HG03469 (cell line): ENCODE data around the gene RPTN.

Source experiments
- ATAC-seq: cut with Tn5 transposase; IDR thresholded peaks from one replicate; pipeline ENCODE4 v1.9.1; 2021; ENCODE audit warnings: mild to moderate bottlenecking, moderate library complexity, moderate number of reproducible peaks; ENCODE audit not compliant: unreplicated experiment

Gene RPTN, protein sequence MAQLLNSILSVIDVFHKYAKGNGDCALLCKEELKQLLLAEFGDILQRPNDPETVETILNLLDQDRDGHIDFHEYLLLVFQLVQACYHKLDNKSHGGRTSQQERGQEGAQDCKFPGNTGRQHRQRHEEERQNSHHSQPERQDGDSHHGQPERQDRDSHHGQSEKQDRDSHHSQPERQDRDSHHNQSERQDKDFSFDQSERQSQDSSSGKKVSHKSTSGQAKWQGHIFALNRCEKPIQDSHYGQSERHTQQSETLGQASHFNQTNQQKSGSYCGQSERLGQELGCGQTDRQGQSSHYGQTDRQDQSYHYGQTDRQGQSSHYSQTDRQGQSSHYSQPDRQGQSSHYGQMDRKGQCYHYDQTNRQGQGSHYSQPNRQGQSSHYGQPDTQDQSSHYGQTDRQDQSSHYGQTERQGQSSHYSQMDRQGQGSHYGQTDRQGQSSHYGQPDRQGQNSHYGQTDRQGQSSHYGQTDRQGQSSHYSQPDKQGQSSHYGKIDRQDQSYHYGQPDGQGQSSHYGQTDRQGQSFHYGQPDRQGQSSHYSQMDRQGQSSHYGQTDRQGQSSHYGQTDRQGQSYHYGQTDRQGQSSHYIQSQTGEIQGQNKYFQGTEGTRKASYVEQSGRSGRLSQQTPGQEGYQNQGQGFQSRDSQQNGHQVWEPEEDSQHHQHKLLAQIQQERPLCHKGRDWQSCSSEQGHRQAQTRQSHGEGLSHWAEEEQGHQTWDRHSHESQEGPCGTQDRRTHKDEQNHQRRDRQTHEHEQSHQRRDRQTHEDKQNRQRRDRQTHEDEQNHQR

DNA sequence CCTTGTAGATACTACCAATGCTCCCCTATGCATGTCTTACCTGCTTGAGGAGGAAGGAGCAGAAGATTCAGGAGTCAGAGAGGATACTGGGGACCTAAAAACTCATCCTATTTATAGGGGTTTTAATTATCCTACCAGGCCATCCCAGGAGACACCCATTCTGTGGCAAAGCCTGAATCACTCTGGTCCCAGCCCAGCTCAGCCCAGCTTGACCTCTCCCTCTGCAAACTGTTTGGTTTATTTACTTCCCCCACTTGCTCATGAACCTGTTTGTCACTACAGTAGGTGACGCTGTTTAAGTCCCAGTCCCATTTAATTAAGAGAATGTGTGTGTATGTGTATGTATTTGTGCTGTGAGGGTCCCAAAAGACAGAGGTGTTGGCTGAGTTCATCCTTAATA, at the start of gene RPTN:
Gene RPTN (minus strand): TSS at position 85 of the 400 bp plus-strand sequence. CDS start 1,339 bp downstream, outside the sequence.
- no peak for ATAC-seq

DNA sequence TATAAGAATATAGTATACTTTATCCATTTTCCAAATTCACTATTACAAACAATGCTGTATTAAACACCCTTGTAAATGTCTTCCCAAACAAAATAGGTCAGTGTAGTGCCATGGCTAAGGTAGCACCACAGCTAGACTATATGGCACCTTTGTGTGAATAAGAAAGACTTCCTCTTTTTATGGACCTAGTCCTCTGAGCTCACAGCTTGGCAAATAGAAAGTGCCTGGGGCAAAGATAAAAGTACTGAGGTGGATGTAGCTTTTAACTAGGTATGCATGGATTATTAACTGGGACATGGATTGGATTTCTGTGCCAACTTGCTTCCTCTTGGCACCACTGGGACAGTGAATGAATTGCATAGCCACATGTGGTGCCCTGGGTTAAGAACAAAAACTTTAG, 40.0 kb upstream of the RPTN start:
- ATAC-seq: no peak

DNA sequence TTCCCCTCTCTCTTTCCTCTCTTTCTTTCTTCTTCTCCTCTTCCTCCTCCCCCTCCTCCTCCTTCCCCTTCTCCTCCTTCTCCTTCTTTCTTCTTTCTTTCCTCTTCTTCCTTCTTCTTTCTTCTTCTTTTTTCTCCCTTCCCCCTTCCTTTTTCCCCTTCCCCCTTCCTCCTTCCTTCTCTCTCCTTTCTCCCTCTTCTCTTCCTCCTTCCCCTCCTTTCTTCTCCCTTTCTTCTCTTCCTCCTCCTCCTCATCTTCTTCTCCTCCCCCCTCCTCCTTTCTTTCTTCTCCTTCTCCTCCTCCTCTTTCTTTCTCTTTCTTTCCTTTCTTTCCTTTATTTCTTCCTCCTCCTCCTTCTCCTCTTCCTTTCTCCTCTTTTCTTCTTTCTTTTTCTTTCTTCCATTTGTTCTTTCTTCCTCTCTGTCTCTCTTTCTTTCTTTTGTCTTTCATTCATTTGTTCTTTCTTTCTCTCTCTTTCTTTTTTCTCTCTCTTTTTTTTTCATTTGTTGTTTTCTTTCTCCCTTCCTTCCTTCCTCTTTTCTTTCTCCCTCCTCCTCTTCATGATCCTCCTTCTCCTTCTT, 38.4 kb upstream of the RPTN start:
- ATAC-seq: no peak

DNA sequence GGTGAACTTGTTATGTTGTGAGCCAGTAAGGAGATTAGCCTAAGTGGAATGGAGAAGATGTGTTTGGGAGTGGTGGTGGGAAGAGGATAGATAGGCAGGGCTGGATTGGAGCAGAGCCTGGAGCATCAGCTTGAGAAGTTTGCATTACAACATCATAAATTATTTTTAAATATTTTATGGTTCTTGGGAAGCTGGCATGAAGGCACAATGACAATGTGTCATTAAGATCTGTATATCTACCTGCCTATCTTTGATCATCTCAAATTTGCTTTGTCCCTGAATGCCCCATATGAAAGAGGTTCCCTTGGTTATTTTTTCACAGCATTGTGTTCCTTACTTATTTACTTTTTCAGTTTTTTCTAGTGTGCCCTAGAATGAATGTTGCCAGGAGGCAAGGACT, 32.7 kb upstream of the RPTN start:
- ATAC-seq: no peak

DNA sequence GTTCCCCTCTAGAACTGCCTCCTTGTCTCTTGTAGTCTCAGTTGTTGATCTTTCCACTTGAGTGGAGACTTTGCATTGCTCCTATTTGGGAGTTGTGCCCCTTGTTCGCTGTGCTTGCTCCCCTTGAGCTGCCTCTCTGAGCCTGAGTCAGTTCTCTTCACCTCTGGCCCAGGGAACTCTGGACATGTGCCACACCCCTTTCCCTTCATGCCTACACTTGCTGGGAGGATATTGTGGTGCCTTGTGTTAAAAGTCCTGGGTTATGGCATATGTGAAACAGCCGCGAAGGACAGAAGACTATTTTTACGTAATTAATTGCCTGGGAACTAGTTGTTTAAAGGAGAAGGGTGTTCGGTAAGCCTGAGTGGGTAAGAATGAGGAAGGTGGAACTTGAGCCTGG, 32.2 kb upstream of the RPTN start:
- no peak for ATAC-seq

DNA sequence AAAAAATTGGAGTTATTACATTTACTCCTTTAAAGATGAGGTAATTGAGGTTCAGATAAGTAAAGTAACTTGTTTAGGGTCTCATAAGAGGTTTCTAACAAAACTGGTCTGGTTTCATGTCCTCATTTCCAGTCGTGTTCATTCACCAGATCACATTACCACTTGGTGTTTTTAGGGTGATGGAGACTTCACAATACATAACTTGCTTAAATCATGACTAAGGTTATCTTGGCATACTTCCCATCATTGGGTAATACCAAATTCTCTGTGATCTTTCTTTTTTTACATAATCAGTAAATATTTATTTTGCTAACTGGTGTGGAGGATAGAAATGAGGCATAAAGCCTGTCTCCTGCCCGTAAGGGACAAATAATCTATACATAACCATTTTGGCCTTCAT, 31.6 kb upstream of the RPTN start:
- ATAC-seq: no peak

DNA sequence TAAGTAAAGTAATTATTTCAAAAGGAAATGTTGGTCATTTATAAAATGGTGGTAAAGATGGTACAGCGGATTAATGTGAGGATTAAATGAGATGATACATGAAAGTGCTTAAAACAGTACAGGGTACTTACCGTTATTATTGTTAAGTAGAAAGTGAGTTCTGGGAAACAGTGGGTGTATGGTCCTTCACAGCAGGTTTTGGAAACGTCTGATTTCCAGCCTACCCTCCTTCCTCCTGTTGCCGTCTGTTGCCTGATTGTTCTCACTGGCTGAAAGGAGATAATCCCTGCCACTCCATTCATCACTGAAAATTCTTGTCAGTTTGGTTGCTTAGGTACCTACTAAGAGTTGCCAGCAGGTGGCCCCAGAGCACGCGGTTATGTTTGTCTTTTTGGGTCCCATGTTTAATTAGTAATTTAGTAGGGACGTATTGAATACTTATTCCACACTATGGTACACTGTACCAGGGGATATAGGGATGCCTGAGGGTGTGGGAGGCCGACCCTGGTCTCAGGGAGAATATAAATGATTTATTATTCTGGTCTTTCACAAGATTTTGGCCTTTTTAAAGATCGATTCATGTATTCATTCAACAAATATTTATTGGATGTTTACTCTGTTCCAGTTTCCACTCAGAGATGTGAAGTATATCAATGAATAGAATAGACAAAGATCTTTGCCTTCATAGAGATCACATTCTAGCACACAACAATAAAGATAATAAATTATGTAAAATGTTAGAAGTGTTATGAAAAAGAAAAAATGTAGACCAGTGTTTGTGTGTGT, 30.8 kb upstream of the RPTN start:
- ATAC-seq: no peak

DNA sequence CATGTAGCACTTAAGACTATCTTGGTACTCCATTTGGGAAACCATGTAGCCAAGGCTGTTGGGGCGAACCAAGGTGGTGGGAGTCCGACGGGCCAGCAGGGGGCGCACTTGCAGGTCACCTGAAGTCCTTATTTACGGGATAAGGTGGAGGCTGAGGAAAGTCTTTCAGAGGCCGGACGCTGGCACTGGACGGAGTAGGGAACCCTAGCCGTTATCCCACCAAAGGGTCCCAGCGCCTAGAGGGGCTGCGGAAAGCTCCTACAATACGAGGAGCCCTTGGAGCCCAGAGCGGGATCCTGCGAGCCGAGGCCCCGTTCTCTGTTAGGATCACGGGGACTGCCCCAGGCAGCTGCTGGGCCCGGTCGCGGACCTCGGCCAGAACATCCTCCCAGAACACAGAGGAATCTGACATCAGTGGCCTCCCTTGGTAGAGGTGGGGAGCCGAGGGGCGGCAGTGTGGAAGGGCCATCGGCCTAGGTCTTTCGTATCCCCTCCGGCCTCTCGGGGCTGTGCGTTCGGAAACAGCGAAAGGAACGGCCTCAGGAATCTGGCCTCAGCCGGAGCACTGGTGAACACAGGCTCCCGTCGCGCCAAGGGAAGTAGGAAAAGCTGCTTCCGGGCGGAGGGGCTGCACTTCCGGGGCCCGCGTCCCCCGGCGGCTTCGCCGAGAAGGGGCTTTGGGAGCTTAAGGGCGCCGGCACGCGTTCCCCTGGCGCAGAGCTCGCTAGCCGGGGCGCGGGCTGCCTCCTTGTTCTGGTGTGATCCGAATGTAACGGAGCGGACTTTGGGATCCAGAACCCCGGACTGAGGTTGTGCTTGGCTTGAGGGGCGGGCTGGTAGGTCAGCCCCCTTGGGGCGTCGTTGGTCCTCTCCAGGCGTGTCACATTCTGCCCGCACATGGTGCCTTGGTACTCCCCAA, 29.9 kb upstream of the RPTN start:
- no peak for ATAC-seq

DNA sequence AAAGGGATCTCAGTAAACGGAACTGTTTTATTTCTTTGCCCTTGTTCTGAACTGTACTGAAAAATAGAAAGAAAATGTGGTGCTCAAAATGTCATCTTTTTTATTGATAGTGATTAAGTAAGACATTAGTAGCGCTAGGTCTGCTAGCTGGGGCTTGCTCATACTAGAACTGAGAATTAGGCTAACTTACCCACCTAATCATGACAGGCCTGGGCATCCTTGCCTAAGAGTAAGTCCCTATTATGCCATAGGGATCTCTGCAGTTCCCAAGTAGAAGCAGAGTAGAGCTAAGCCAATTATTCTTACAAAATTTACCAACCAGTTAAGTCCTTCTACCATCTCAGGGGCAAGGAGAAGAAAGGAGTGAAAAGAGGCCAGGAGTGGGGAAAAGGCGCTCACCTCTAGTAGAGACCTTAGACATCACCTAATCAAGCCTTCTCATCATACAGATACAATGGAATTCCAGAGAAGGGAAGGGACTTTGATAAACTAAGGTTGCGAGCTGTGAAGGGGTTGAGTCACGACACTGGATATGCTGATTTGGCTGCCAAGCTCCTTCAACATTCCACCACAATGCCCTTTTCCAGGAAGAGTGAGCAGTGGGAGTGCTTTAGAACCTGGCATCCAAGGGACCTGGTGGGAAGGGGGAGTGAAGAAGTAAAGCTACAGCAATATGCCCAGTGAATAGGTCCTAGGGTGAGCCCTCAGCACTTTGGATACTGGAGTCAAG, 27.7 kb upstream of the RPTN start:
- no peak for ATAC-seq

DNA sequence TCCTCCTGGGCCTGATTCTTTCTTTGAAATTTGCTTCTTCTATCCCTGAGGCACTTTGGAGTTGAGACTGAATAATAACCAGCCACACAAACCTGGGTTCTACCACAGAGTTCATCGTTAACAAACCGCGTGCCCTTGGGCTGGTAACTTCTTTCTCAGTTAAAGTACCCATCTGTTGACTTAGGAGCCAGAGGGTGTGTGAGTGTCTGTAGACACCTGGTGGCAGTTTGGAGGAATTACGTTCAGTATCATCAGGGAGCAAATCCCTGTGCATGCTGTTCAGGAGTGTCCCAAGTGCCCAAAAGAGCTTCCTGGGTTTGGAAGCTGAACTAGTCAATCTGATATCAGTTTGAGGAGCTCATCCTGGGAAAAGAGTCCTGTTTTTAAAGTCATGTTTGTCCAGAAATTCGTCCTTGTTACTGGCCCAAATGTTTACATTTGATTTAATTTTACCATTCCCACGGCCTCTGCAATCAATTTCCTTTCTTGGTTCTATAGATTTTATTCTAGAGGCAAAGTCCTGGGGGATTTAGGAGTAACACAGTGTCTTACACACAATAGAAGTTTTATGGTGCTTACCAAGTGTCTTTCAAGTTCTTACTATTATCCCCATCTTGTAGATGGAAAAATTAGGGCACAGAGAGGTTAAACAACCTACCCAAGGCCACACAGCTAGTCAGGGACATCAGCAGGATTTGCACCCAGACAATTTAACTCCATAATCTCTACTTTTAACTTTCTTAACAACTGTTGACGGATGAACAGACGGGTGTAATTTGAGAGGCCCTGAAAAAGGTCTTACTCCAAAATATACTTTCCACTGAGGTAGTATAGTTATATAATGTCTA, 26.7 kb upstream of the RPTN start:
- no peak for ATAC-seq

DNA sequence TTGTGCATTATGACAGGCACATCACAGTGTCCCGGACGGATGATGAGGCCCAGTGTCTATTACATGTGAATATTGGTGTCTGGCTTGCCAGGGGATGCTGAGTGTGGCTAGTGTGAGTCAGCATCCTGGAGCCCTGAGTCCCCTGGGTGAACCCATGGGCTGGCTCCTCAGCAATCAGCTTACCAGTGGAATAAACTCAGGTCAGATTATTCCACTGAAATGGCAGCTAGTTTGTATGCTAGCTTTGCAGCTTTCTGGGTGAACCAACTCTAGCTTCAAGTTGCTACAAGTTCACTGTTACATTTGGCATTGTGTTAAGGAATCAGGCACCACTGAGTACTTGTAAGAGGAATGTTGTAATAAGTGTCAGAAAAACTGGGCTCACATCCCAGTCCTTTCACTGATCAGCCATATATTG, 23.9 kb upstream of the RPTN start:
- no peak for ATAC-seq

DNA sequence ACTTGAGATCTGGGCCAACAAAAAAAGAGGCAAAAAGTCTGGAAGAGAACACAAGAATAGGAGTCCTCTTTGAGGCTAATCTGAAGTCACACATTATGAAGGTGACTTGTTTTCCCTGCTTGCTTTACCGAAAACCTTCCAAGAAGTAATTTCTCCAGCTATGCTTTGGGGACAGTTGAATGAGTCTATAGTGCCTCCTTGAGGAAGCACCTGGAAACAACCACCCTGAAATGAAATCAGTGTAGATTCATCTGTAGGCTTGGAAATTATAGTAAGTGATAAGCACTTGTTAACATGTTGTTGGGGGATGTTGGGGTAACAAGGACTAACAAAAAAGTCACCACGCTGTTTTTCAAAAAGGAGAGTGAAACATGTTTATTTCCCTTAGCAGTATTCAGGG, 23.4 kb upstream of the RPTN start:
- ATAC-seq: no peak

DNA sequence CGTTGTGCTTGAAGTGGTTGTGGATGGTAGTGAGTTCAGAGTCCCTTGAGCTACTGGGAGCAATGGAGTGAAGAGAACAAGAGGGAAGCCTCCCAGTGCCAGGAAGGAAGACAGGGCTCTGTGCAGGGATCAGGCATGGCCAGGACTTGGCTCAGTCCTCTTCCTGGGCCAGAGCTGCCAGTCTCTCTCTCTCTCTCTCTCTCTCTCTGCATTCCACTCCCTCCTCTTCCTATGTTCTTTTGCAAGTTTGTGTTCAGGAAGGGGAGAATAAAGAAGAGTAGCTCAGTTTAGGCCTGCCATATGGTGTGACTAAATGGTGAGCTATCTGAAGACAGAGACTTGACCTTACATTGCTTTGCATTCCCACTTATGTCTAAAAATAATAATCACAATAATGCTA, 20.5 kb upstream of the RPTN start:
- no peak for ATAC-seq

DNA sequence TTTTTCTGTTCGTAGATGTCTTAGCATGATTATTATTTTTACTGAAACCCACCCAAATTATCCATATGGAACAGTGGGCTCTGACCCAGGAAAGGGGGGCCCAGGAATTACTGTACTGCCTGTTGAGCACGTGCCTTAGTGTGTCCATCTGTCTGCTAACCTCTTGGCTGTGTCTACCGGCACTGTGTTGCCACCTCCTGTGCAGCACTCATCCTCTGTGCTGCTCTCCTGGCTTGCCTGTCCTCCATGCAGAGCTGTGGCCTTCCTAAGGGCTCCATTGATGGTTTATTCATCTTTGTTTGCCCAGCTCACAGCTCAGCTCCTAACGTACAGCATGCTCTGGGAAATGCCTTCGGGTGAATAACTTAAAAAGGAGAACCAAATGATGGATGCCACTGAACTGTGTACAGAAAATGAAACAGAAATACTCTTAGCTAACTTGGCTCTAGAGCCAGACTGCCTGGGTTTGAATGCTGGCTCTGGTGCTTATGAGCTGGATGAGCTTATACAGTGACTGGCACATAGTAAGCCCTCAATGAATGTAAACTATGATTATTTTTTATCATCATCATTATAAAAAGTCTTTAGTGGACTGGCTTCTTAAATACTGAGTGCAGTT, 11.4 kb upstream of the RPTN start:
- no peak for ATAC-seq

DNA sequence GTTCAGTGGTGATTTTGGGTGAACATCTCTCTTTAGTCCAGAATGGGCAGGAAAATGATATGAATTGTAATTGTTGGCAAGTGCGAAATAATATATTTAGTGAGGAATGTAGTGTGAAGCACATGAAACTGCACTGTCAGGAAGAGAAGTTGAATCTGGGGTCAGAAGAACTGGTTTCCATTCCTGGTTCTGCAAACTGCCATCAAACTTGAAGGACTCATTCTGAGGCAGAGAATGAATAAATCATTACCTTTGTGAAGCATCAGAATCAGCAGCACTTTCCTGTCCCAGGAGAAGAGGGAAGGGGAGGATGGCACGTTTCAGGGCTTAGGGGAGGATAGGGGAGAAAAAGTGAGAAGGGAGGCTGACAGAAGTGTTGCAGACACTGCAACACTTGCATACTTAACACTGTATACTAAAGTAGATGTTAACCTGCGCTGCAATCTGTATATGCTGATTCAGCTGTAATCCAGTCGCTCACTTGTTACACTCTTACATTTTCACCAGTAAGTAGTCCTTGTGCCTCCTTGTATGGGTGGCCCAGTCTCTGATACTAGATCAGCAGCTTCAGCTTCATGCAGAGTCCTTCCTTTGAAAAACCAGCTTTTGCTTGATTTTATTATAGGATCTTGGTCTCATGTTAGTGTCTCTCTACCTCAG, 10.5 kb upstream of the RPTN start:
- no peak for ATAC-seq

DNA sequence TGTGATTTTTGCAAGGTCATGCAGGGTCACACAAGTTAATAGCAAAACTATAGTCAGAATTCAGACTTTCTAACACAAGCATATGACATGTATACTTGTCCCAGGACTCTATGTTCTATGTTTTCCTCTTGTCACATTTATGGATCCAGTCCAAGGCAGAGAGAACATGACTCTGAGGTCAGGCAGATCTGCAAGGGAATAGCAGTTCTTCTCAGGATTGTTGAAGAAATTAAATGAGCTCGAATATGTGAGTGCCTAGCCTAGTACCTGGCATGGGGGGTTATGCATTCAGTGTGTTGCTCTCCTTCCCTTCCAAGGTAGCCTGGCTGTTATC, 9.5 kb upstream of the RPTN start:
- ATAC-seq: no peak

DNA sequence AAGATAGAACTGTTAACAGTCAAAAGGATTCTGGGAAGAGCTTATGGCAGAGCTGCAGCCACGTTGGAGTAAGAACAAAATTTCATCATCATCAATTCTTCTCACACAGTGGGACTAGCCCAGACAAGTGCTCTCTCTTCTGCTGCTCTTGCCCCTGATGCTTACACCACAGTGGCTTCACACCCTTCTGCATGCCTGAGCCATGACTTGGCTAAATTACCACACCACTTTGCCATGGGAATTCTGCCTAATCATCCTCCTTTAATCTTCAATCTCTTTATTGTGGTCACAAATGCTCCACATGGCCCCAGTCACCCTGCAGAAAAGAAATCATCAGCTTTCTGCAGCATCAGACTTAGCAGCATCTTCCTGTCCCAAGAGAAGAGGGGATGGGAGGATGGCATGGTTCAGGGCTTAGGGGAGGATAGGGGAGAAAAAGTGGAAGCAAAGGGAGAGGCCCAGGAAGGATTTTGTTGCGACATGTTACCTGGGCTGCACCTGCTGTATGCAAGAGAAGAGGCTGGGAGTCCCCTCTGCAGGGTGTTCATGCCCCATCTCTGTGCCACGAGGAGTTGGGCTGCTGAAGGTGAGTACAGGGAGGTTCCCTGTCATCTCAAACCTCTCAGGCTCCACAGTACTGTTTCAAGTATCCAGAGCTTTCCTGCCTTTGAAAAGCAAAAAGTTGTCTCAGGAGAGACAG, 9.0 kb upstream of the RPTN start:
- no peak for ATAC-seq
